ENCODE measurements around the gene MVB12B.

- TF ChIP-seq CTCF (IDR thresholded peaks at IDR 0.05) (no peak), POLR2A (IDR thresholded peaks at IDR 0.05) (no peak)
These were observed 91.1 kb downstream of the MVB12B start for GRCh38 chr9:126417684-126418083.

Measured in testis (tissue), 2 donors.